Progenitor cell of endocrine pancreas (in vitro differentiated cells): ENCODE results near the gene NMS. TPM values are rescaled to one million over a fixed set of nuclear protein-coding genes. Genes with fewer than 3 reads are reported as not detected.

Source experiments
- DNase-seq: peaks from one replicate; pipeline ENCODE4 v3.0.0; 2021; ENCODE audit warnings: low spot score; ENCODE audit not compliant: unreplicated experiment
- H3K27ac Mint-ChIP-seq: 2 replicates; pipeline ENCODE4 v1.8.0; 2021; ENCODE audit warnings: mild to moderate bottlenecking, moderate library complexity, mixed read lengths
- H3K27me3 Mint-ChIP-seq: 2 replicates; pipeline ENCODE4 v1.8.0; 2021; ENCODE audit warnings: mixed read lengths
- H3K36me3 Mint-ChIP-seq: 2 replicates; pipeline ENCODE4 v1.8.0; 2022; ENCODE audit warnings: mixed read lengths; ENCODE audit not compliant: insufficient read depth
- H3K4me1 Mint-ChIP-seq: 2 replicates; pipeline ENCODE4 v1.8.0; 2021; ENCODE audit warnings: low read depth, mixed read lengths
- H3K4me3 Mint-ChIP-seq: 2 replicates; pipeline ENCODE4 v1.8.0; 2021; ENCODE audit warnings: low read depth, mild to moderate bottlenecking, moderate library complexity, mixed read lengths
- H3K9me3 Mint-ChIP-seq: 2 replicates; pipeline ENCODE4 v1.8.0; 2021; ENCODE audit warnings: low read depth, mixed read lengths
- CTCF ChIP-seq: fragments of 200-600 bp; sonication (generic); IDR thresholded peaks from one replicate; pipeline ENCODE4 v1.5.0; 2021; ENCODE audit warnings: antibody characterized with exemption, mild to moderate bottlenecking; ENCODE audit not compliant: unreplicated experiment
- total RNA-seq: library from RNA; stranded (reverse); gene quantifications from 2 replicates; pipeline ENCODE4 v1.2.1, GENCODE V29; 2021

Gene NMS
- total RNA-seq, 1 donor from 2014 or later = not detected

GRCh38 chr2:100425573-100426383 is 44.5 kb upstream of the NMS start:
- no peaks in the 10 kb centered on the region for H3K4me1 Mint-ChIP-seq
- H3K27me3 Mint-ChIP-seq = peaks cover 31% of the 10 kb centered on the region
- no peak for DNase-seq
- H3K4me3 Mint-ChIP-seq = no peak overlapping the region
- no peak overlapping the region for H3K27ac Mint-ChIP-seq
- H3K36me3 Mint-ChIP-seq = no peaks in the 10 kb centered on the region
- H3K9me3 Mint-ChIP-seq = peaks cover 6% of the 10 kb centered on the region
- TF ChIP-seq CTCF = no peak

GRCh38 chr2:100426384-100426720 is 43.9 kb upstream of the NMS start:
- no peak for DNase-seq
- H3K4me3 Mint-ChIP-seq = no peak overlapping the region
- no peaks in the 10 kb centered on the region for H3K4me1 Mint-ChIP-seq
- peaks cover 31% of the 10 kb centered on the region for H3K27me3 Mint-ChIP-seq
- no peaks in the 10 kb centered on the region for H3K36me3 Mint-ChIP-seq
- TF ChIP-seq CTCF = no peak
- H3K27ac Mint-ChIP-seq = no peak overlapping the region
- peaks cover 9% of the 10 kb centered on the region for H3K9me3 Mint-ChIP-seq

GRCh38 chr2:100427111-100427510 is 43.2 kb upstream of the NMS start:
- no peak for DNase-seq
- Mint-ChIP-seq H3K27me3 (peaks cover 31% of the 10 kb centered on the region), H3K9me3 (peaks cover 9% of the 10 kb centered on the region), H3K27ac (no peak overlapping the region), H3K4me1 (no peaks in the 10 kb centered on the region), H3K36me3 (no peaks in the 10 kb centered on the region), H3K4me3 (no peak overlapping the region)
- no peak for TF ChIP-seq CTCF

GRCh38 chr2:100427627-100428258 is 42.5 kb upstream of the NMS start:
- no peaks in the 10 kb centered on the region for H3K36me3 Mint-ChIP-seq
- peaks cover 9% of the 10 kb centered on the region for H3K9me3 Mint-ChIP-seq
- H3K27ac Mint-ChIP-seq = no peak overlapping the region
- H3K4me1 Mint-ChIP-seq = no peaks in the 10 kb centered on the region
- H3K4me3 Mint-ChIP-seq = no peak overlapping the region
- no peak for DNase-seq
- H3K27me3 Mint-ChIP-seq = peaks cover 28% of the 10 kb centered on the region
- peak; percentile 59 for TF ChIP-seq CTCF

GRCh38 chr2:100429726-100430125 is 40.6 kb upstream of the NMS start:
- peaks cover 9% of the 10 kb centered on the region for H3K9me3 Mint-ChIP-seq
- no peak overlapping the region for H3K4me3 Mint-ChIP-seq
- peaks cover 33% of the 10 kb centered on the region for H3K27me3 Mint-ChIP-seq
- no peak for TF ChIP-seq CTCF
- H3K4me1 Mint-ChIP-seq = no peaks in the 10 kb centered on the region
- DNase-seq = no peak
- H3K36me3 Mint-ChIP-seq = no peaks in the 10 kb centered on the region
- no peak overlapping the region for H3K27ac Mint-ChIP-seq
